Thymus (tissue), 2 donors: ENCODE results near the gene HIVEP2. TPM values are rescaled to one million over a fixed set of nuclear protein-coding genes. Genes with fewer than 3 reads are reported as not detected.

Source experiments
- polyA plus RNA-seq: library from polyadenylated mRNA; stranded (reverse); fragments of 200-250 nt; gene quantifications from one replicate; pipeline ENCODE4 v1.2.3, GENCODE V29; 2013
- total RNA-seq: library from RNA; stranded (reverse); fragments of 120-200 nt; gene quantifications from one replicate; pipeline ENCODE4 v1.2.4, GENCODE V29; 2013
- donor health status: healthy.

Gene HIVEP2
- total and polyA plus RNA-seq, 2 donors: 11.6 to 16.4 TPM

Other genes with a start within 250 kb of the HIVEP2 start
- gene AIG1, start 115.7 kb upstream of the HIVEP2 start, total RNA-seq: 9.1 TPM
- 16.5 TPM for gene AIG1, start 115.7 kb upstream of the HIVEP2 start, polyA plus RNA-seq